Measurements from ENCODE around the gene HSBP1. TPM values are rescaled to one million over a fixed set of nuclear protein-coding genes. Genes with fewer than 3 reads are reported as not detected.

The HSBP1 gene
- total and polyA plus RNA-seq, 7 donors: 45.9 to 109 (median 71.7) TPM

GRCh38 chr16:83854420-83854819 lies 46.6 kb downstream of the HSBP1 start:
- Histone ChIP-seq H3K36me3 (ENCODE audit: insufficient read depth in 1 of 2, low read depth in 1 of 2) (no peaks in the 10 kb centered on the region), H3K4me3 (no peak overlapping the region), H3K27me3 (ENCODE audit: insufficient read depth in 3 of 3, low read length in 2 of 3) (peaks cover 0 to 2% (median 0%) of the 10 kb centered on the region in 3 donors), H3K27ac (no peak overlapping the region), H3K4me1 (no peaks in the 10 kb centered on the region), H3K9me3 (no peaks in the 10 kb centered on the region)
- intact Hi-C loops (cut with DNase I): no loop called here
- ATAC-seq (no peak), DNase-seq (no peak)
- WGBS, 3 donors: 86 to 90% (median 87%) methylated on average over 9 of the region's 9 CpGs
- TF ChIP-seq CTCF (IDR thresholded peaks at IDR 0.05): no peak

GRCh38 chr16:83856792-83857191 lies 49.0 kb downstream of the HSBP1 start:
- Histone ChIP-seq H3K27ac (no peak overlapping the region), H3K27me3 (ENCODE audit: insufficient read depth in 3 of 3, low read length in 2 of 3) (peaks cover 0 to 2% (median 0%) of the 10 kb centered on the region in 3 donors), H3K9me3 (no peaks in the 10 kb centered on the region), H3K36me3 (ENCODE audit: insufficient read depth in 1 of 2, low read depth in 1 of 2) (no peaks in the 10 kb centered on the region), H3K4me1 (no peaks in the 10 kb centered on the region), H3K4me3 (no peak overlapping the region)
- 58 to 72% (median 64%) methylated on average over 4 of the region's 4 CpGs for WGBS, 3 donors
- intact Hi-C loops (cut with DNase I): no loop called here
- no peak for TF ChIP-seq CTCF (IDR thresholded peaks at IDR 0.05)
- no peak for ATAC-seq
- no peak for DNase-seq

- Histone ChIP-seq H3K36me3 (ENCODE audit: insufficient read depth in 1 of 2, low read depth in 1 of 2) (no peaks in the 10 kb centered on the region), H3K27ac (no peak overlapping the region), H3K4me3 (no peak overlapping the region), H3K4me1 (no peaks in the 10 kb centered on the region), H3K9me3 (no peaks in the 10 kb centered on the region), H3K27me3 (ENCODE audit: insufficient read depth in 3 of 3, low read length in 2 of 3) (peaks cover 0 to 2% (median 0%) of the 10 kb centered on the region in 3 donors)
- TF ChIP-seq CTCF (IDR thresholded peaks at IDR 0.05): no peak
- no peak for DNase-seq
- WGBS, 3 donors: 80 to 85% (median 81%) methylated on average over 8 of the region's 8 CpGs
- intact Hi-C loops (cut with DNase I): no loop called here
- no peak for ATAC-seq
These were observed 51.5 kb downstream of the HSBP1 start for GRCh38 chr16:83859265-83859664.

GRCh38 chr16:83862661-83863060 lies 54.9 kb downstream of the HSBP1 start:
- DNase-seq: no peak
- 80 to 85% (median 82%) methylated on average over 7 of the region's 7 CpGs for WGBS, 3 donors
- Histone ChIP-seq H3K4me3 (no peak overlapping the region), H3K4me1 (no peaks in the 10 kb centered on the region), H3K36me3 (ENCODE audit: insufficient read depth in 1 of 2, low read depth in 1 of 2) (no peaks in the 10 kb centered on the region), H3K27me3 (ENCODE audit: insufficient read depth in 3 of 3, low read length in 2 of 3) (peaks cover 0 to 2% (median 0%) of the 10 kb centered on the region in 3 donors), H3K9me3 (no peaks in the 10 kb centered on the region), H3K27ac (no peak overlapping the region)
- no peak for ATAC-seq
- TF ChIP-seq CTCF (IDR thresholded peaks at IDR 0.05): no peak
- intact Hi-C loops (cut with DNase I): no loop called here

- H3K4me1 ChIP-seq: no peaks in the 10 kb centered on the region
- no peak overlapping the region for H3K27ac ChIP-seq
- no peak for DNase-seq
- no peak for TF ChIP-seq CTCF (IDR thresholded peaks at IDR 0.05)
- intact Hi-C loops (cut with DNase I): no loop called here
- H3K27me3 ChIP-seq (ENCODE audit: insufficient read depth in 3 of 3, low read length in 2 of 3): no peaks in the 10 kb centered on the region
- no peak overlapping the region for H3K4me3 ChIP-seq
- H3K36me3 ChIP-seq (ENCODE audit: insufficient read depth in 1 of 2, low read depth in 1 of 2): no peaks in the 10 kb centered on the region
- WGBS, 3 donors: 61 to 78% (median 76%) methylated on average over 1 of the region's 1 CpG
- ATAC-seq: no peak
- H3K9me3 ChIP-seq: no peaks in the 10 kb centered on the region
These were observed 55.9 kb downstream of the HSBP1 start for GRCh38 chr16:83863682-83864081.

All from psoas muscle (tissue), 8 donors.